NCI-H1694 (cell line): ENCODE results near the gene TRABD.
"Not testable (repeated sequence)": the region's sequence is repeated elsewhere in the genome, so short reads cannot be mapped to it uniquely, and the experiment has no call there.

Experiments
- DNase-seq: peaks from one replicate; lab custom pipeline; 2025; lab: John Stamatoyannopoulos, UW

TRABD gene, protein sequence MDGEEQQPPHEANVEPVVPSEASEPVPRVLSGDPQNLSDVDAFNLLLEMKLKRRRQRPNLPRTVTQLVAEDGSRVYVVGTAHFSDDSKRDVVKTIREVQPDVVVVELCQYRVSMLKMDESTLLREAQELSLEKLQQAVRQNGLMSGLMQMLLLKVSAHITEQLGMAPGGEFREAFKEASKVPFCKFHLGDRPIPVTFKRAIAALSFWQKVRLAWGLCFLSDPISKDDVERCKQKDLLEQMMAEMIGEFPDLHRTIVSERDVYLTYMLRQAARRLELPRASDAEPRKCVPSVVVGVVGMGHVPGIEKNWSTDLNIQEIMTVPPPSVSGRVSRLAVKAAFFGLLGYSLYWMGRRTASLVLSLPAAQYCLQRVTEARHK

DNA sequence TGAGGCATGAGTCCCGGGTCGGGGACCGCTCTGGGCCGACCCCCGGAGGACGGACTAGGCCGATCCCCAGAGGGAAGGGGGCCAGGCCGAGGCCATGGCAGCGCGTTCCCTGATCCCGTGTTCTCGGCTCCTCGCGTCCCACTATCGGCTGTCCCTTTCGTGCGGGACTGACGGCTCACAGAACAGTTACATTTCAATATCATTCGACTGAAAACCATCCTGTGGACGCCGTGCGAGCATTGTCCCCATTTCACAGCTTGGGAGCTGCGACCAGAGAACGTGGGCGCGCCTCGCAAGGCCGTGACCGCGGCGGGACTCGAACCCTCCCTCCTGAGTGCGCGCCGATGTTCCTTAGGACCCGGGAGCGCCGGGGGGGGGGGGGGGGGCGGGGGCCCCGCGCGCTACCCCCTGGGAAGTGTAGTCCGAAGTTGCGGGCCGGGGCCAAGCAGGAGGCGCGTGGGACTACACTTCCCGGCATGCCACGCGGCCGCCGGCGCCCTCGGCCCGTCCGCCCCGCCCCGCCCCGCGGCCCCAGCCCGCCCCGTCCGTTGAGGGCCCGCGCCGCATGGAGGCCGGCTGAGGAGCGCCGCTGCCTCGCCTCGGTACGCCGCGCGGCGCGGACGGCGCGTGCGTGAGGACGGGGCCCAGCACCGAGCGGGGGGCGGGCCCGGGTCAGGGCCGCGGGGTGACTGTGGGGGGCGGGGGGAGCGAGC lies at the start of gene TRABD:
Gene TRABD, plus strand, starts transcription at position 539 of the 713 bp plus-strand sequence. CDS start 7,148 bp downstream, outside the sequence.
- peak; percentile 84 for DNase-seq

DNA sequence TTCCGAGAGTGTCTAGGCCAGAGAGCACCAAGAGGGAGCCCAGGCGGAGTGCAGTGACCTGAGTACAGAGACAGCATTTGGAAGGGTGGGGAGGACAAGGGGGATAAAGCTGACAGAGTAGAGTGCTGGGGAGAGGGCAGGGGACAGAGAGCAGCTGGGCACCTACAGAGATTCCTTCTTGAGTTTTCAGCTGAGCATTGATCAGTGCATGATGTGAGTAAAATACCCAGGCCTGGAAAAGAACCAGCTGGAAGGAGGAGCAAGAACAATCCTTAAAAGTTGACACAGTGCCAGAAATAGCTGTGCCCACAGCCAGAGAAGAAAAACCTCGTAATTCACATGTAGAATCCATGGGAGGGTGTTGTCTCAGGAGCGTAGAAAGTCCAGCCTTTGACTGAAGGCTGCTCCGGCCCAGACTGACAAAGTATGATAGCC lies 49.1 kb upstream of the TRABD start:
- DNase-seq: peak; percentile 28

DNA sequence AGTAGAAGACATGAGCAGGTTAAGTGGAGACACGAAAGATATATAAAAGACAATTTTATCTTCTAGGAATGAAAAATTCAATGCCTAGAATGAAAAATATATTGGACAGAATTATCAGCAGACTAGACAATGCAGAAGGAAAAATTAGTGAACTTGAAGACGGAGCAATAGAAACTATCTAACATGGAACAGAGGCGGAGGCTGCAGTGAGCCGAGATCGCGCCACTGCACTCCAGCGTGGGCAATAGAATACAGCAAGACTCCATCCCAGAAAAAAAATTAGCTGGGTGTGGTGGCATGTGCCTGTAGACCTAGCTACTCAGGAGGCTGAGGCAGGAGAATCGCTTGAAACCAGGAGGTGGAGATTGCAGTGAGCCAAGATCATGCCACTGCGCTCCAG lies 48.4 kb upstream of the TRABD start:
- not testable (repeated sequence) for DNase-seq

DNA sequence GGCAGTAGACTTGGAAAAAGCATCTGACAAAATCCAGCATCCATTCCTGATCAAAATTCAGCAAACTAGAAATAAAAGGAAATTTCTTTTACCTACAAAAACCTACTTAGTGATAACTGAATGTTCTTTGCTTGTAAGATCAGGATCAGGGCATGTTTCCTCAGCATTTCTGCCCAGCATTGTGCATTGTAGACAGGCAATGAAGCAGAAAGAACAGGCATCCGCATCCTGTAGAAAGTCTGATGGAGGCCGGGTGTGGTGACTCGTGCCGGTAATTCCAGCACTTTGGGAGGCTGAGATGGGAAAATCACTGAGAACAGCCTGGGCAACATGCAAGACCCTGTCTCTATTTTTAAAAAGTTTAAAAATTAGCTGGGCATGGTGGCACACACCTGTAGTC lies 47.7 kb upstream of the TRABD start:
- DNase-seq: no peak

DNA sequence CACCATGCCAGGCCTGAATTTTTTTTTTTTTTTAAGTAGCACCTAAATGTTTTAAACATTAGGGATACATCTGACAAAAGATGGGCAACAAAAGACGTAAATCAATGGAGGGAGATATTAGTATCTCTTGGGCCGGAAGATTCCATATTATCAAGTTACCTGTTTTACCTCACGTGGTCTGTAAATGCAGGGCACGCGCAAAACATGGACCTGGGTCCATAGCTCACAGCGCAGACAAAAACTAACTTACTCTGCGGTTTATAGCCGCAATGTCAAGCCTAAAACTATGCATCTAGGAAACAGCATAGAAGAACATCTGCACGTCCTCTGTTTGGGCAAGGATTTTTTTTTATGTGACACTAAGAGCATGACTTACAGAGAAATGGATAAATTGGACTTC lies 46.7 kb upstream of the TRABD start:
- no peak for DNase-seq

DNA sequence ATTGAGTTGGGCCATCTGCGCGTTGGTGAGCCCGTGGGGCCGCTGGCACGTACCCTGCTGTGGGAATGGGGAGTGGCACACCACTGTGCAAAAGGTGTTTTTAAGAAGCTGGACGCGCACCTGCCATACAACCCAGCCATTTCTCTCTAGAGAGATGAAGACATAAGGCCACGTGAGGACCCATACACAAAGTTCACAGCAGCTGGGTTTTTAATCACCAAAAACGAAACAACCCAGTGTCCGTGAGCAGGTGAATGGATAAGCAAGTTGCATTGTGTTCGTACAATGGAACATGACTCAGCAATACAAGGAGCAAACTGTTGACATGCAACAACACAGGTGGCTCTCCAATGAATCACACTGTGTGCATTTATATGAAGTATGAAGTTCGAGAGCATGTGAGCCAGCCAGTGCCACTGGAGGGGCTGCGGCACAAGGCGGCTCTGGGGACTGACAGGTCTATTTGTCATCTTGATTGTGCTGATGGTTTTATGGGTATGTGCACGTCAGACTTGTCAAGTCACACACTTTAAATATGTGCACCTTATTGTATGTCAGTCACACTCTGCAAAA lies 45.8 kb upstream of the TRABD start:
- no peak for DNase-seq

DNA sequence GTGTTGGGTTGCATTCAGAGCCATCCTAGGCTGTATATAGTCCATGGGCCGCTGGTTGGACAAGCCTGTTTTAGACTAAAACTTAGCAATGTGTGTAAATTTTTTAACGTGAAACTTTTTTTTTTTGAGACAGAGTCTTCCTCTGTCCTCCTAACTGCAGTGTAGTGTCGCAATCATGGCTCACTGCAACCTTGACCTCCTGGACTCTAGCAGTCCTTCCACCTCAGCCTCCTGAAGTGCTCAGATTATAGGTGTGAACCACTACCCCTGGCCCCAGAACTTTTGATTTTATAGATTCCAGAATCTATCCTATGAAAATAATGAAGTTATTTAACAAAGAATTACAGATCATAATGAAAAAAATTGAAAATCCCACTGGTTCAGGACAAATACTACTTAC lies 45.1 kb upstream of the TRABD start:
- no peak for DNase-seq

DNA sequence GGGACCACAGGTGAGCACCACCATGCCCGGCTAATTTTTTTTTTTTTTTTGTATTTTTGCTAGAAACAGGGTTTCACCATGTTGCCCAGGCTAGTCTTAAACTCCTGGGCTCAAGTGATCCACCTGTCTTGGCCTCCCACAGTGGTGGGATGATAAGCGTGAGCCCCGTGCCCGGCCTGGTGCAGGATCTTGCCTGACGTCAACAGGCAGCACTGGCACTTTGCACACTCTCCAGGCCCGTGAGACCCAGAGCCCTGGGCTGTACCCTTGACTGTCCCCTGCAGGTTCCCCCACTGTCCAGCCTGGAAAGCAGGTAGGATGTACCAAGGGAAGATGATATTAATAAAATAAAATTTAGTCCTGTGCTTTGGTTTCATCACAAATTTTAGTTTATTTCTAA lies 44.3 kb upstream of the TRABD start:
- no peak for DNase-seq

DNA sequence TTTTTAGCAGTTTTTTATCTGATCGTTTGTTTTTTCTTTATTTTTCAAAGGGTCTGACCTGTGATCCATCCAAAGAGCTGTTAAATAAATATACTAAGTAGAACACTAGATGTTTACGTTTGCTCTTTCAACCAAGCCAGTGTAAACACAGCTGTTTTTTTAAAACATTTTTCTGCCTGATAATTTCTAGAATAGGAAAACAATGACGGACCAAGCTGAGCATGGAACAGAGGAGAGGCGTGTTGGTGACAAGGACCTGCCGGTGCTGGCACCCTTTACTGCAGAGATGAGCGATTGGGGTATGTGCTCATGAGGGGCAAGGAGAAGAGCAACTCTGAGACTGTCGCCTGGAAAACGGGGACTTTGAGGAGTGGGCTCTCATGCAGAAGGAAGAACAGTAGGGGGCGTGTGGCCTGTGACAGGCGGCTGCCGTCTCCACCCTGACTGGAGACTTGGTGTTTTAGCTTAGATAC lies 43.8 kb upstream of the TRABD start:
- DNase-seq: no peak

DNA sequence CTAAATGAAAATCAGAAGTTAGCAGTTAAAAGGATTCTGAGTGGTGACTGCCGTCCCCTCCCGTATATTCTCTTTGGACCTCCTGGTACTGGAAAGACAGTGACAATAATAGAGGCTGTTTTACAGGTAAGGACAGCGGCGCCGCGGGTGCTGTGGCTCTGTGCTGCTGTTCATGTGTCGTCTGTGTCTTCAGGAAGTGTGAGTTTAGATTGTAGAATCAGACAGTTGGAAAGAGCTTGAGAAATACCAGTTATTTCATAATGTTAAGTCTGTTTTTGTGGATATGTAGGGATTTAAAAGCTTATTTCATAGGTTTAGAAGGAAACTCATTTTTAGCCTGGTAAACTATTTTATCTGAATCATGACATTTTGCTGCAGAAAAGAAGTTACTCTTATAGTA lies 42.6 kb upstream of the TRABD start:
- no peak for DNase-seq

DNA sequence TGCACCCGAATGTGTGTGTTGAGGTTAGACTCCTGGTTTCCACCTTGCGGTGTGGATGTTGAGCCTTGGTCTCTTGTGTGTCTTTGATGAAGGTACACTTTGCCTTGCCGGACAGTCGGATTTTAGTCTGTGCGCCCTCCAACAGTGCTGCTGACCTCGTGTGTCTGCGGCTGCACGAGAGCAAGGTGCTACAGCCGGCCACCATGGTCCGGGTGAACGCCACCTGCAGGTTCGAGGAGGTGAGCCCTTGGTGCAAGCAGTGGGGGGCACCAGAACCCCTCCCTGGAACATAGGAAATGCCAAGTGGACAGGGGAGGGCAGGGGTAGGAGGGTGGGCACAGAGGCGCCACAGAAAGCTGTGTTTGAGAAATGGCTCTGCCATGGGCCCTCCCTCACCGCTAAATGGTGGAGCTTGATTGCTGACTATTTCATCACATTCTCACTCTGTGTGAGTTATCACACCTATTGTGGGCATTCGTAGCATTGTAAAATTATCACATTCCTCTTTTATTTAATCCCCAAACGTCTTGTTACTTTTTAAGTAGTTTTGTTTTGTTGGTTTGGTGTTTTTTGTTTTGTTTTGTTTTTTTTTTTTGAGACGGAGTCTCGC lies 41.6 kb upstream of the TRABD start:
- no peak for DNase-seq

DNA sequence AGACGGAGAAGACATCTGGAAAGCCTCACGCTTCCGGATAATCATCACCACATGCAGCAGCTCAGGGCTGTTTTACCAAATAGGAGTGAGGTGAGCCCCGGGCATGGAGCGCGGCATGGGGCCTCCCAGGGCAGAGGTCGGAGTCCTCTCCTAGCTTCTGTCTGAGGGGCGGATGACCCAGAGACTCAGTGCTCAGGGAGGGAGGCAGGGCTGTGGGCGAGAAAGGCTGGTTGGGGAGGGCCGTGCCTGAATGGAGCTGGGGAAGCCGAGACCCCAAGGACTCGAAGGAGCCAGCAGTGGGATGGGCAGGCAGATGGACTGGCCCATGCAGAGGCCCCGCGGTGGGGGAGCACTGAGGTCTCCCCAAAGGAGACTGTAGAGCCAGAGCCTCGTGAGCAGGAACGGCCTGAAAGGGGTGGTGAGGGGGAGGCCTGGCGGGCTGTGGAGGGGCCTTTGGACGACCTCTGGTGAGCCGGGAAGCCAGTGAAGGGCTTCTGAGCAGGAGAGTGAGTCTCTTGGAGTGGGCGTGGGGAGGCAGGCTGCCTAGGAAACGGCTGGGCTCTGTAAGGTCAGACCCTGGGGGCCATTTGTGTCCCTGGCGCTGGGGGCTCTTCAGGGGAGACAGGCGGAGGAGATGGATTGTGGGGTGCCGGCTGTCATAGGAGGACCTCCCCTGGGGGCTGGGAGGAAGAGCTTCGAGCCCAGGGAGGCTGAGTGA lies 39.8 kb upstream of the TRABD start:
- DNase-seq: no peak

DNA sequence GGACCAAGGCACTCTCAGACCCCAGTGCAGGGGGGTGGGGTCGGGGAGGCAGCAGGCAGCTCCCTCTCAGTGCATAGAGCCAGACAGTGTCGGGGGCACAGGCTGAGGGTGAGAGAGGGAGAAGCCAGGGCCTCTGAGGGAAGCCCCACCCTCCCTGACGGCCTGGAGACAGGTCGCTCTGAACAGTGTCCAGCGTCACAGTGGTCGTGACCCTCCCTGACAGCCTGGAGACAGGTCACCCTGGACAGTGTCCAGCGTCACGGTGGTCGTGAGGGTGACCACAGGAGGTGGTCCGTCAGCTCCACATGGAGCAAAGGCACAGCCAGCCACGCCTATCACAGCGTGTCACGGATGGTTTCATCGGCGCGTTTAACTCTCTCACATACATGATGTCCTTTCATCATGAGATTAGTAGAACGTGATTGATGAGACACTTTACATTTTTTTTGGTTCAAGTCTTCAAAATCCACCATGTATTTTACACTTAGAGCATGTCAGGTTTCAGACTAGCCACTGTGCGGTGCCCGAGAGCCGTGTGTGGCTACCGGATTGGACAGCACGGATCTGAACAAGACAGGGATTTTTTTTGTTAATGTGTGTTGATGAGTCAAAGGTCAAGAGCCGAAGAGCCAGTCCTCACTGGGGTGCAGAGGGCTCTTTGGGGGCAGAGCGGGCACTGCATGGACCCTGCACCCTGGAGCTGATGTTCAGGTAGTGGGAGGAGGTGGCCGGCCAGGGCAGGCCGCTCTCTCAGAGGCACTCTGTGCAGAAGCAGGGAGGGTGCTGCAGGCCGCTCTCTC lies 39.1 kb upstream of the TRABD start:
- DNase-seq: peak; percentile 29

DNA sequence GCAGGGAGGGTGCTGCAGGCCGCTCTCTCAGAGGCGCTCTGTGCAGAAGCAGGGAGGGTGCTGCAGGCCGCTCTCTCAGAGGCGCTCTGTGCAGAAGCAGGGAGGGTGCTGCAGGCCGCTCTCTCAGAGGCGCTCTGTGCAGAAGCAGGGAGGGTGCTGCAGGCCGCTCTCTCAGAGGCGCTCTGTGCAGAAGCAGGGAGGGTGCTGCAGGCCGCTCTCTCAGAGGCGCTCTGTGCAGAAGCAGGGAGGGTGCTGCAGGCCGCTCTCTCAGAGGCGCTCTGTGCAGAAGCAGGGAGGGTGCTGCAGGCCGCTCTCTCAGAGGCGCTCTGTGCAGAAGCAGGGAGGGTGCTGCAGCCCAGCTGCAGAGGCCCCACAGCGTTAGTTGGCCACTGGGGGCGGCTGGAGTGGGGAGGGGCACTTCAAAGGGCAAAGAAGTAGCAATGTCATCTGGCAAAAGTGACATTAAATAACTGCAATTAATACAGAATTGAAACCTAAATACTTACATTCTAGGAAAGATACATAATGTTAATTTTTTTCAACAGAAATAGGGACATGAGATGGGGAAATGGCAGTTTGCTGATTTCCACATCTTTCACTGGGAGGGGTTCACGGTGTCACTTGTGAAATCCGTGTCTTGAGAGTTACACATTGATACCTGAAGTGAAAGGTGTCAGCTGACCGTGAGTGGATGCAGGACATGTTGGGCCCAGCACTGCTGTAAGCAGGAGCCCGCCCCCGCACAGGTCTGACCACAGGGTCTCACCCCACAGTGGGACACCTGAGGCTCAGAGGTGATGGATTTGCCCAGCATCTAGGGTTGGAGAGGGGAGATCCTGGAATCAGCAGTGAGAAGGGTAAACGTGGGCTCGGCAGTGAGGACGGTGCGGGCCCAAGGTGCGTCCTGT lies 38.2 kb upstream of the TRABD start:
- DNase-seq: not testable (repeated sequence)

DNA sequence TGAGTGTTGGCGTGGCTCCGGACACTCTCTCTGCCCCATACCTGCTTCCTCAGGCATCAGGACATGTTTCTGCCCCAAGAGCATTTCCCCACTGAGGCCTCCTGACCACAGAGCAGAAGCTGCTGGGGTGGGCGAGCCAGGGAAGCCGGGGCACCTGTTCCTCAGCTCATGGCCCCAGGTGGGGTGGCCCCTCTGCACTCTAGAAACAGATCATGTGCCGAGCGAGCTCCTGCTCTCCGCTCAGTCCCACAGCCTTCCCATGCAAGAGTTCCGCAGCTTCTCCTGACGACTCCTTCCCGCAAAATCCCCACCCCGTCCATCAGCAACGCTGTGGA lies 37.6 kb upstream of the TRABD start:
- DNase-seq: no peak

DNA sequence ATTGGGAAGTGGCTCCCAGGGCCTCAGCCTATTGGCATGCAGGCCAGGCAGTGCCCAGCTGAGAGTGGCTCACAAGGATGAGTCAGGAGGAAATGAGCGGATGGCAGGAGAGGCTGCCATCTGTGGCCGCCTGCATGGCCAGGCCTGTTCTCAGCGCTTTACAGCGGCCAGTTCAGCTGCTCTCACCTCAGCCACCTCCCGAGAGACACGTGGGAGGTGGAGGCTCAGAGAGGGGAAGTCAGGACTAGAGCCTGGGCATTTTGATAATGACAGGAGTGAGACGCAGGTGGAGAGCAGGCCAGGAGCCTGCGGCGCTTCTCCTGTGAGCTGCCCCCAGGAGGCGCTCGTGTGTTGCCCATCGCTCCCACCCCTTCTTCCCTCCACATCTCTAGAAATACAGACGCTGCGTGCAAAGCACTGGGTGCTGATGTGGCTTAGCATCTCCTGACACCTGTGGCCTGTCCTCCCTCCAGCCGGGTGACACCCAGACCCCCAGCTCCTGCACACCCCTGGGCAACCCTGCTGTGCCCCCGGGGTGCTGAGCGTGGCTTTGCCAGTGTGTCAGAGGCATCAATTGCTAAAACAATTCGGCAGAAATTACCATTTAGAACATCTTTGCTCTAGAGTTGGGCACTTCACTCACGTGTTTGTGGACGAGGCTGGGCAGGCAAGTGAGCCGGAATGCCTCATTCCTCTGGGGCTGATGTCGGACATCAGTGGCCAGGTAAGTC lies 36.6 kb upstream of the TRABD start:
- DNase-seq: peak; percentile 86

DNA sequence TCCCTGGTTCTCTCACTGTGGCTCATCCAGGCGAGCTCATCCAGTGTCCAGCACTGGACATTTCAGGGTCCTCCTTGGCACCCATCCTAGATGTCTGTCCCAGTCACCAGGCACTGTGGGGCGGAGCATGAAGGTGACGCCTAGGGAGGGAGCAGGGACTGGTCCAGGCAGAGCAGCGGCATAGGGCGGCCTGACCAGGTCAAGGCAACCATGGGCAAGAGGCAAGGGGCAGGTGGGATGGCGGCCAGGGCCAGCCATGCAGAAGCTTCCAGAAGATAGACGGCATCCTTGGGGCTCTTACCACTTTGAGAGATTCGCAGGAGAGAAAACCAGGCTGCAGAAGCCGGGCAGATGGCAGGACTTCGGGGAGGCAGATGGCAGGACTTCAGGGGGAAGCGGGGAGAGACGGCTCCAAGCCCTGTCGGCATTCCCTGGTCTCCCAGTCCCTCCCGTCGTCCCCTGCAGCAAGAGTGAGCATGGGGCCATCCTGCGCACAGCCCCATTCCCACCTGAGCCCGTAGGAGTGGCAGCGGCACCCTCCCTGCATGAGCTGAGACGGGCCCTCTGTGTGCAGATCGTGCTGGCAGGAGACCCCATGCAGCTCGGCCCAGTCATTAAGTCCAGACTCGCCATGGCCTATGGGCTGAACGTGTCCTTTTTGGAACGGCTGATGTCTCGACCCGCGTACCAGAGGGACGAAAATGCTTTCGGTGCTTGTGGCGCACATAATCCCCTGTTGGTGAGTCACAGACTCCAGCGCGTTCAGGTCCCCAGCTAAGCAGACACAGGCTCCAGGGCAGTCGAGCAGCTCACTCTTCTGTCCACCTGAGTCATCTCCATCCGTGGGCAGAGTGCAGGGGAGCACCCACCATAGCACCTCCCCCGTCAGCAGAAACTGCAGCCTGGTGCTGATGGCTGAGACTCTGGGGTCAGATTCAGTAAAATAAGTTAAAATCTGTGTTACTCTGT lies 35.3 kb upstream of the TRABD start:
- peak; percentile 86 for DNase-seq
